HFF-Myc (cell line): Measurements from ENCODE around the gene ZNF407.

Source experiments
- DNase-seq: peaks from one replicate; pipeline ENCODE4 v3.0.0-alpha.2; 2011; ENCODE audit warnings: low read depth; ENCODE audit errors: extremely low read depth
- H3K4me3 ChIP-seq: replicated peaks from 2 replicates; pipeline ENCODE4 v1.5.1; 2011; ENCODE audit warnings: low read depth, mild to moderate bottlenecking, control low read depth, low read length
- CTCF ChIP-seq: IDR thresholded peaks from 2 replicates; pipeline ENCODE4 v1.5.1; 2012; ENCODE audit warnings: mild to moderate bottlenecking, low read depth, low read length, control low read depth; ENCODE audit errors: missing control alignments

The ZNF407 gene

GRCh38 chr18:75033516-75033915 lies 435.8 kb downstream of the ZNF407 start:
- no peak for DNase-seq
- H3K4me3 ChIP-seq, result no peak overlapping the region
- TF ChIP-seq CTCF, result no peak

GRCh38 chr18:75034937-75035336 lies 437.3 kb downstream of the ZNF407 start:
- H3K4me3 ChIP-seq, result no peak overlapping the region
- no peak for DNase-seq
- no peak for TF ChIP-seq CTCF

GRCh38 chr18:75035928-75036327 lies 438.3 kb downstream of the ZNF407 start:
- TF ChIP-seq CTCF, result no peak
- no peak for DNase-seq
- H3K4me3 ChIP-seq, result no peak overlapping the region

GRCh38 chr18:75036917-75037688 lies 439.4 kb downstream of the ZNF407 start:
- no peak for TF ChIP-seq CTCF
- DNase-seq, result no peak
- H3K4me3 ChIP-seq, result no peak overlapping the region

GRCh38 chr18:75037689-75037955 lies 440.0 kb downstream of the ZNF407 start:
- TF ChIP-seq CTCF, result no peak
- no peak for DNase-seq
- no peak overlapping the region for H3K4me3 ChIP-seq

GRCh38 chr18:75041586-75041985 lies 443.9 kb downstream of the ZNF407 start:
- TF ChIP-seq CTCF, result peak; percentile 38
- H3K4me3 ChIP-seq, result no peak overlapping the region
- peak; percentile 16 for DNase-seq

GRCh38 chr18:75043478-75043877 lies 445.8 kb downstream of the ZNF407 start:
- H3K4me3 ChIP-seq, result no peak overlapping the region
- DNase-seq, result no peak
- TF ChIP-seq CTCF, result no peak
